ENCODE measurements around the gene RNF220.
"Not testable (repeated sequence)": the region's sequence is repeated elsewhere in the genome, so short reads cannot be mapped to it uniquely, and the experiment has no call there.

Gene RNF220

GRCh38 chr1:44497422-44498170 is 92.5 kb downstream of the RNF220 start:
- DNase-seq: no peak

GRCh38 chr1:44499306-44499705 is 94.3 kb downstream of the RNF220 start:
- no peak for DNase-seq

- DNase-seq: no peak
Observed at GRCh38 chr1:44500181-44501046, 95.4 kb downstream of the RNF220 start.

GRCh38 chr1:44501047-44501890 is 96.2 kb downstream of the RNF220 start:
- no peak for DNase-seq

- not testable (repeated sequence) for DNase-seq
Observed at GRCh38 chr1:44502823-44503222, 97.8 kb downstream of the RNF220 start.

- DNase-seq: no peak
Observed at GRCh38 chr1:44503625-44504024, 98.6 kb downstream of the RNF220 start.

- DNase-seq: no peak
Observed at GRCh38 chr1:44505210-44505993, 100.3 kb downstream of the RNF220 start.

- no peak for DNase-seq
Observed at GRCh38 chr1:44507490-44508396, 102.7 kb downstream of the RNF220 start.

- DNase-seq: no peak
Observed at GRCh38 chr1:44508397-44508745, 103.3 kb downstream of the RNF220 start.

- DNase-seq: no peak
Observed at GRCh38 chr1:44511363-44511762, 106.3 kb downstream of the RNF220 start.

- no peak for DNase-seq
Observed at GRCh38 chr1:44511769-44512168, 106.7 kb downstream of the RNF220 start.

GRCh38 chr1:44512313-44512885 is 107.3 kb downstream of the RNF220 start:
- no peak for DNase-seq

- no peak for DNase-seq
Observed at GRCh38 chr1:44513111-44513510, 108.1 kb downstream of the RNF220 start.

- DNase-seq: no peak
Observed at GRCh38 chr1:44514673-44515072, 109.6 kb downstream of the RNF220 start.

GRCh38 chr1:44515416-44515815 is 110.4 kb downstream of the RNF220 start:
- DNase-seq: no peak

GRCh38 chr1:44519035-44519676 is 114.1 kb downstream of the RNF220 start:
- DNase-seq: no peak

GRCh38 chr1:44521378-44522080 is 116.5 kb downstream of the RNF220 start:
- no peak for DNase-seq

- no peak for DNase-seq
Observed at GRCh38 chr1:44523593-44524591, 118.8 kb downstream of the RNF220 start.

Data from HCEC 1CT (cell line).